ENCODE results near the gene PIEZO1.

The PIEZO1 gene

GRCh38 chr16:88816736-88817535 lies 31.9 kb upstream of the PIEZO1 start:
- no peak for DNase-seq

DNA sequence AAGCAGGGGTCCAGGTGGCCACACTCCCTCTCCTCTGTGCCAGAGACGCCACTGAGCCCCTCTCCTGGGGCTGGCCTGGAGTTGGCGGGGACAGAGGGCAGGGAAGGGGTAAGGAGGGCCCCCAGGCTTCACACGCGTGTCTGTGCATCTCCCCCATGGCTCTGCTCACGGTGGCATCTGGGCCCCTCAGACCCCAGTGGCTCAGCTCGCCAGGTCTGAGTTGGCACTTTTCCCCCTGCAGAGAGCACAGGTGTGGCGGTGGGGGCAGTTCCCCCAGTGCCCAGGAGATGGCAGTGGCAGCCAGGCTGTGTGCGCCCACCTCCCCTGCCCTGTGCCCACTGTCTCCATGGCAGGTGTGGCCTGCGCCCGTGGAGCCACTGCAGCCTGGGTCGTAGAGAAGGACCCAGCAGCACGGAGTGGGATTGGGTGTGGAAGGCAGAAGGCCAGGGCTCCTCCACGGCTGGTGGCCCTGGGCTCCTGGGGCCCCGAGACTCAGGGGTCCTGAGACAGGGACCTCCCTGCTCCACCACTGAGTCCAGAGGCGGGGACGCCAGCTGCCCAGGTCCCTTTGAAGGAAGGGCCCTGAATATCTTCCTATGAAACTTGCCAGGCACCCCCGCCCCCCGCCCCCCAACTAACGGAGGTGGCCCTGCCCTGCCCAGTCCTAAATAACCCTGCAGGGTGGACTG lies 31.0 kb upstream of the PIEZO1 start:
- DNase-seq: no peak

DNA sequence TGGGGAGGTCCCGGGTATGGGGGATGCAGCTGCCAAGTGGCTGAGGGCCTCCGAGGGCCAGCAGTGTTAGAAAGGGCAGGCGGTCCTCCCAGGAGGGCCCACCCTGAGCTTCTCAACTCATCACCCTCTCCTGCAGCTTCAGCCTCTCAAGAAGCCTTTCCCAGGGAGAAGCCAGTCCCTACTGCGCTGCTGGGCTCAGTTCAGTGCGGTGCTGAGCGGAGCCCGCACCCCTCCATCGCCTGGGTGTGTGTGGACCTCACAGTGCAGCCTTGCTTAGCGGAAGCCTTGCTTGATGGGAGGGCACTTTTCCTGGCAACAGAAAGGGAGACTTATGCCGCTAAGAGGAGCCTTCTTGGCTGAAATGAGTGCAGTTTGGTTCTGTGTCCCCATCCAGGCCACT lies 30.2 kb upstream of the PIEZO1 start:
- DNase-seq: no peak

DNA sequence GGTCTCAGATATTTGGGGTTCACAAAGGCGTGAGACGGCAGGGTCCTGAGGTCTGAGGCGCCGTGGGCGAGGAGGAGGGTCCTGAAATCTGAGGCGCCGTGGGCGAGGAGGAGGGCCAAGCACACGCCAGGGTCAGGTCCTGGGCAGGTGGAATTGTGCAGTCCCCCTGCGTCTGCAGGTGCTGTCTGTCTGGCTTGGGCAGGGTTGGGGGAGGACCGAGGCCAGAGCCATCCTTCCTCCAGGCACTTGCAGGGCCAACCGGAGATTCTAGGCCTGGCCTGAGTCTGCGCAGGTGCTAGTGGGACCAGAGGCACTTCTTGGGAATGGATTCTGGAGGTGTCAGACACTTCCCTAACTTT lies 29.1 kb upstream of the PIEZO1 start:
- no peak for DNase-seq

GRCh38 chr16:88813269-88814143 lies 28.5 kb upstream of the PIEZO1 start:
- DNase-seq: no peak

DNA sequence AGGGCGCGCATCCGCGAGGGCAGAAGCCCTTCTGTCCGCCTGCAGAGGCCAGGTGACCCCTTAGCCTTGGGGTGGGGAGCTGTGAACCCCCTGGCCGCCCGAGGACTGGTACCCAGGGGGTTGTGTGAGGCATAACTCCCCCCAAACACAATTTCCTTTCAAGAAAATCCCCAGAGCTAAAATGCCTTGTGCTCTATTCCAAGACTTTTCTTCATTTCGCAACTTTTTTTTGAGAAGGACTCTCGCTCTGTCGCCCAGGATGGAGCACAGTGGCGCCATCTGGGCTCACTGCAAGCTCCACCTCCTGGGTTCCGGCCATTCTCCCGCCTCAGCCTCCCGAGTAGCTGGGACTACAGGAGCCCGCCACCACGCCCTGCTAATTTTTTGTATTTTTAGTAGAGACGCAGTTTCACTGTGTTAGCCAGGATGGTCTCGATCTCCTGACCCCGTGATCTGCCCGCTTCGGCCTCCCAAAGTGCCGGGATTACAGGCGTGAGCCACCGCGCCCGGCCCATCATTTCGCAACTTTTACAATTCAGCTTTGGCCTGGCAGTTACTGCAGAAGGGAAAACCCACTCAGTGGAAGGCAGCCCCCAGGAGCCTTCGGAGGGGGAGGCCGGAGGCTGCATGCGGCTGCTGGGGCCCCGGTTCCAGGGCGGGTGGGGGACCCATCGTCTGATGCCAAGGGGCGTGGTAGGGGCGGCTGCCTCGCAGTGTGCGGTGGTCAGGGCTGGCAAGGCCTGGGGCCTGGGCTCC lies 27.7 kb upstream of the PIEZO1 start:
- no peak for DNase-seq

DNA sequence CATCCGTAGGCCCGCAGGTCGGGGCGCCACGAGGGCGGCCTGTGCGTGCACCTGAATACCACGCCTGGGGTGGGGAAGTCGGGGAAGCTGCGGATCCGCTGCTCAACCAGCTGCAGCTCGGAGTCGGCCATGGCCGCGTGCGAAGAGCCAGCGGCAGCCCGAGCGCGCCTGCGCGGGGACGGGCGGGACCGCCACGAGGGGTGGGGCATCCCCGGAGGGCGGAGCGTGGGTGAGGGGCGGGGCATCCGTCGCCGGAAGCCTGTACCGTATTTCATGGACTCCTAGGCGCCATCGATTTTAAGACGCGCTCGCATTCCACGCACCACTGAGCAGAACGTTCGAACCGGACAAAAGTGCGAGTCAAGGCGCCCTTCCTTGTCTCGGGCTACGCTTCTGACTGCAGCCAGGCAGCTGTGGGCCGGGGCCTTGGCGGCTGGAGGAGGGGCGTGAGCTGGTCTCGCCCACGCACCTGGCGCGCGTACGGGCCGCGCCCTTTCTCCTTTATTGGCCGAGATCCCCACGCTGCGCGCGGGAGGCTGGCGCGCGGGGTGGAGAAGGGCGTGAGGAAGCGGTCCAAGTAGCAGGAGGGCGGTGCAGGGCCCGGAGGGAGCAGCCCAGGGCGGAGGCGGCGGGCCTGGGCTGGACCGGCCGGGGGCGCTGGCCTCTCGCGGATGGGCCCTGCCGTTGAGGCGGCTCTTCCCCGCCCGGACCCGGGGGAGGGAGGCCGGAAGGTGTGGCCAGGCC lies 26.9 kb upstream of the PIEZO1 start, which contains the start of gene APRT:
Gene APRT (minus strand): TSS at position 160 of the 744 bp plus-strand sequence. CDS start 29 bp downstream, at position 131.
- peak; percentile 82 for DNase-seq

- DNase-seq: peak; percentile 50
Observed at GRCh38 chr16:88810912-88811768, 26.1 kb upstream of the PIEZO1 start.

GRCh38 chr16:88810166-88810911 lies 25.3 kb upstream of the PIEZO1 start:
- no peak for DNase-seq

DNA sequence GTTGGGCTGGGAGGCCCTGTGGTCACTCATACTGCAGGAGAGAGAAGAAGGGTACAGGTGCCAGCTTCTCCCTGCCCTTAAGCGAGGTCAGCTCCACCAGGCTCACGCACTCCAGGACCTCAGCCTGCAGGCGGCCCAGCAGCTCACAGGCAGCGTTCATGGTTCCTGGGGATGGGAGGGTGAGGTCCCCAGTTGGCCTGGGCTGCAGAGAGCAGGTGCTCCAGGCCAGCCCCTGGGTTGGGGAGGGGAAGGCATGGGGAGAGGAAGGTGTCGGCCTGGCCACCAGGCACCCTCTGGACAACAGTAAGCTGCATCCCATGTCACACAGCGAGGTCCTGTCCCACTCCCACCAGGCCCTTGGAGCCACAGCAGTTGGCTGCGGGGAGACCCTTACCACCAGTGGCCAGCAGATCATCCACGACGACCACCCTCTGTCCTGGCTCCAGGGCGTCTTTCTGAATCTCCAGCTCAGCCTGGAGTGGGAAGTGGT lies 24.7 kb upstream of the PIEZO1 start:
- no peak for DNase-seq

GRCh38 chr16:88809068-88809675 lies 24.2 kb upstream of the PIEZO1 start:
- no peak for DNase-seq

GRCh38 chr16:88807626-88808453 lies 22.8 kb upstream of the PIEZO1 start:
- DNase-seq: no peak

GRCh38 chr16:88807142-88807625 lies 22.2 kb upstream of the PIEZO1 start:
- DNase-seq: no peak

DNA sequence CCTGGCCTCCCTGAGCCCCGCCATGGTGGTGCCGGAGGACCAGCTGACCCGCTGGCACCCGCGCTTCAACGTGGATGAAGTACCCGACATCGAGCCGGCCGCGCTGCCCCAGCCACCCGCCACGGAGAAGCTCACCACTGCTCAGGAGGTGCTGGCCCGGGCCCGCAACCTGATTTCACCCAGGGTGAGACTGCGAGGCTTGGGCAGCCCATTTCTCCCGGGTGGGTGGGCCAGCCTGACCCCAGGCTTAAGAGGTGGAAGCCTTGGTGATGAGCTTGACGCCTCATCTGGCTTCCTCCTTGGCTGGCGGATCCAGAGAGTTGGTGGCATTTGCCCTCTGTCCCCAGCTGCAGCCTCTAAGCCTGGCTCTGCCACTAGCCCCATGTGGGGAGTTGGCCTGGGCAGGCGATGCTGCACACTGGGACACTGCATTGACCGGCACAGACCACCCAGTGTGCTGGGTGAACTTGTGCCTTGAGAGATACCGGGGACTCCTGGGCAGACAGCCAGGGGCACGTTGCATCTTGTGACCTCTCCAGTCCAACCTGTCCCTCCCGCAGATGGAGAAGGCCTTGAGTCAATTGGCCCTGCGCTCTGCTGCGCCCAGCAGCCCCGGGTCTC lies 21.6 kb upstream of the PIEZO1 start:
- DNase-seq: no peak

- no peak for DNase-seq
Observed at GRCh38 chr16:88805887-88806393, 20.9 kb upstream of the PIEZO1 start.

GRCh38 chr16:88805340-88805715 lies 20.3 kb upstream of the PIEZO1 start:
- no peak for DNase-seq

- DNase-seq: peak; percentile 23
Observed at GRCh38 chr16:88804552-88805339, 19.7 kb upstream of the PIEZO1 start.
